ENCODE measurements around the gene COBL. TPM values are rescaled to one million over a fixed set of nuclear protein-coding genes. Genes with fewer than 3 reads are reported as not detected.

The COBL gene
- total RNA-seq, 1 donor from 2014 or later, result 6.3 TPM

DNA sequence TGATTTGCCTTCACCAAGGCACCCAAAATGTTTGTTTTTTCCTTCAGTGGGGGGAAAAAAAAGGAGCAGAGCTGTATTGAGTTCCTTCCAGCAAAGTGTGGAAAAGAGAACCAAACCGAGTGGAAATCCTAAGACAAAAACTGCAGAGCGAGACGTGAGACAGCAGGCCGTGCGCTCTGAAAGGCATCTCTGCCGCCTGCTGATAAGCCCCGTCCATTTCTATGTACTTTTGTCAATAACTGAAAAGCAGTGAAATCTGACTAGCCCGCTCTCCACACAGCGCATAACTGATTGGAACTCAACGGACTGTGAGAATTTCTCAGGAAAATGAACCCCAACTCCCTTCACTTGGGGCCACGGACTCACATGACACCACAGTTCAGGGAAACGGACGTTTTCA is 83.2 kb downstream of the COBL start:
- H3K4me1 Mint-ChIP-seq, result peaks cover 70% of the 10 kb centered on the region
- H3K4me2 ChIP-seq, result peak overlapping the region; percentile 42
- H3K79me2 ChIP-seq (ENCODE audit: low read depth), result peaks cover 3% of the 10 kb centered on the region
- H3K4me1 ChIP-seq, result peaks cover 43% of the 10 kb centered on the region
- no peaks in the 10 kb centered on the region for H3K27me3 ChIP-seq
- no peak overlapping the region for H3K4me3 ChIP-seq
- H3K9ac ChIP-seq, result no peak overlapping the region
- peak overlapping the region; percentile 77 for H3K27ac ChIP-seq
- H2AFZ ChIP-seq (replicated peaks), result peak overlapping the region; percentile 64
- no peaks in the 10 kb centered on the region for H3K36me3 ChIP-seq
- DNase-seq (ENCODE audit: low spot score), result peak; percentile 53
- no peak for TF ChIP-seq CTCF (IDR thresholded peaks at IDR 0.05)
- TF ChIP-seq EZH2 (IDR thresholded peaks at IDR 0.05), result no peak
- no peak for TF ChIP-seq EZH2phosphoT487 (IDR thresholded peaks at IDR 0.05)
- H4K20me1 ChIP-seq (ENCODE audit: low read depth), result no peaks in the 10 kb centered on the region
- no peaks in the 10 kb centered on the region for H3K9me3 Mint-ChIP-seq
- no peaks in the 10 kb centered on the region for H3K36me3 Mint-ChIP-seq
- H3K27me3 Mint-ChIP-seq (ENCODE audit: insufficient read depth, low read depth), result peaks cover 16% of the 10 kb centered on the region
- H3K4me3 Mint-ChIP-seq, result no peak overlapping the region
- H3F3A ChIP-seq (ENCODE audit: low read depth), result peaks cover 17% of the 10 kb centered on the region
- H3K9me3 ChIP-seq (ENCODE audit: low read depth), result no peaks in the 10 kb centered on the region
- peak overlapping the region; percentile 94 for H3K27ac Mint-ChIP-seq

DNA sequence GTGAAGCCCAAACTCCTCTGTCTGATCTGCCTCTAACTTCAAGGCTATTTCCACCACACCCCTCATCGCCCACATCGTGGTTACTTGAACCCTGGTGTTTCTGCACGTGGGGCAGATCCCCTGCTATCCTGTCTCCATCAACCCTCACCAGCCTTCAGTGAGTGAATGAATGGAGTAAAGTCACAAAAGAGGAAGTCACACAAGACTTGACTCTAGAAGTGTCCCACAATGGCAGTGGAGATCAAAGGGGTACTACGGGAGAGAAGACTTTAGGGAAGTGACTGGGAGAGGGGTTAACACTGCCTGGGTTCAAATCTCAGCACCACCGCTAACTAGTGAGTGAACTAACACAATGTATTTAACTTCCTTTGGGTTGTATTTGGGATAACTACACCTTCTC is 85.9 kb downstream of the COBL start:
- H2AFZ ChIP-seq (replicated peaks), result no peak overlapping the region
- Mint-ChIP-seq H3K36me3 (no peaks in the 10 kb centered on the region), H3K27me3 (ENCODE audit: insufficient read depth, low read depth) (peaks cover 21% of the 10 kb centered on the region), H3K9me3 (no peaks in the 10 kb centered on the region), H3K4me3 (no peak overlapping the region), H3K4me1 (peaks cover 64% of the 10 kb centered on the region), H3K27ac (no peak overlapping the region)
- peaks cover 45% of the 10 kb centered on the region for H3K4me1 ChIP-seq
- no peak overlapping the region for H3K27ac ChIP-seq
- H3K36me3 ChIP-seq, result no peaks in the 10 kb centered on the region
- H3F3A ChIP-seq (ENCODE audit: low read depth), result peaks cover 21% of the 10 kb centered on the region
- H3K4me3 ChIP-seq, result no peak overlapping the region
- no peak overlapping the region for H3K9ac ChIP-seq
- H3K4me2 ChIP-seq, result no peak overlapping the region
- no peak for TF ChIP-seq EZH2phosphoT487 (IDR thresholded peaks at IDR 0.05)
- TF ChIP-seq CTCF (IDR thresholded peaks at IDR 0.05), result no peak
- TF ChIP-seq EZH2 (IDR thresholded peaks at IDR 0.05), result no peak
- H3K9me3 ChIP-seq (ENCODE audit: low read depth), result no peaks in the 10 kb centered on the region
- DNase-seq (ENCODE audit: low spot score), result no peak
- H4K20me1 ChIP-seq (ENCODE audit: low read depth), result no peaks in the 10 kb centered on the region
- peaks cover 3% of the 10 kb centered on the region for H3K79me2 ChIP-seq (ENCODE audit: low read depth)
- no peaks in the 10 kb centered on the region for H3K27me3 ChIP-seq

DNA sequence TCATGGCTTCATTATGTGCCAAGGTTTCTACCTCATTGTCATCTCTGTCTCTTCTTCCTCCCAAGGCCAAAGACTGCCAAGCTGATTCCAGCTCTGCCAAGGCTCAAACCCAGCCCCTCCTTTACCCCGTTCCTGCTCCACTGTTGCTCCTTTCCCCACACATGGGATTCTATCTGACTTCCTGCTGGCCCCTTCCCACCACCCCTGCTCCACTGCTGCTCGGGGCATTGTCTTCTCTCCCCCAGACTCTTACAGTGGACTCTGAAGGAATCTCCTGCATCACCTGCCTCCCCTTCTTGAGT is 86.3 kb downstream of the COBL start:
- H3K79me2 ChIP-seq (ENCODE audit: low read depth), result peaks cover 3% of the 10 kb centered on the region
- DNase-seq (ENCODE audit: low spot score), result no peak

More for the DNA sequence above, 86.3 kb downstream of the COBL start:
- no peak overlapping the region for H3K4me3 ChIP-seq
- H4K20me1 ChIP-seq (ENCODE audit: low read depth), result no peaks in the 10 kb centered on the region
- Mint-ChIP-seq H3K4me3 (no peak overlapping the region), H3K9me3 (no peaks in the 10 kb centered on the region), H3K27me3 (ENCODE audit: insufficient read depth, low read depth) (peaks cover 21% of the 10 kb centered on the region), H3K4me1 (peaks cover 61% of the 10 kb centered on the region), H3K27ac (peak overlapping the region; percentile 10), H3K36me3 (no peaks in the 10 kb centered on the region)
- no peaks in the 10 kb centered on the region for H3K9me3 ChIP-seq (ENCODE audit: low read depth)
- no peak overlapping the region for H3K9ac ChIP-seq
- no peak overlapping the region for H3K4me2 ChIP-seq
- H3K27ac ChIP-seq, result no peak overlapping the region
- TF ChIP-seq CTCF (IDR thresholded peaks at IDR 0.05) (no peak), EZH2 (IDR thresholded peaks at IDR 0.05) (no peak), EZH2phosphoT487 (IDR thresholded peaks at IDR 0.05) (no peak)
- H2AFZ ChIP-seq (replicated peaks), result no peak overlapping the region
- no peaks in the 10 kb centered on the region for H3K36me3 ChIP-seq
- peaks cover 22% of the 10 kb centered on the region for H3F3A ChIP-seq (ENCODE audit: low read depth)
- H3K4me1 ChIP-seq, result peaks cover 45% of the 10 kb centered on the region
- H3K27me3 ChIP-seq, result no peaks in the 10 kb centered on the region
